ENCODE results near the gene NECAB2. TPM values are rescaled to one million over a fixed set of nuclear protein-coding genes. Genes with fewer than 3 reads are reported as not detected.

NECAB2 gene
- total RNA-seq, 4 donors from 2014 or later = not detected

DNA sequence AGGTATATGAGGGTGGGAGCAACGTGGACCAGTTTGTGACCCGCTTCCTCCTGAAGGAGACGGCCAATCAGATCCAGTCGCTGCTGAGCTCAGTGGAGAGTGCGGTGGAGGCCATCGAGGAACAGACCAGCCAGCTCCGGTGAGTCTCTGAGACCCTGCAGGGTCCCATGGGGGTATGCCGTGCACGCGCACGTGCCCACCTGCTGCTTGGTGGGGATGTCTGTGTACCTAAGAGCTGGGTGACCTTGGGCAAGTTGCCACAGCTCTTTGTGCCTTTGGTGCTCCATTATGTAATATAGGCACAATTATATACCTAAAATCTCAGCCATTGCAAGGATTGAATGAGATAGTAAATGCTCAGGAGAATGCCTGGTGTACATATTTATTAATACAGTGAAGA, 22.4 kb downstream of the NECAB2 start:
- no peaks in the 10 kb centered on the region for H3K36me3 ChIP-seq
- no peak overlapping the region for H3K27ac ChIP-seq
- DNase-seq (ENCODE audit: low spot score in 2 of 2) = no peak
- H3K4me1 ChIP-seq = no peaks in the 10 kb centered on the region
- peaks cover 24% of the 10 kb centered on the region for H3K27me3 ChIP-seq
- TF ChIP-seq EP300 (IDR thresholded peaks at IDR 0.05) = no peak
- no peak for TF ChIP-seq POLR2AphosphoS5 (IDR thresholded peaks at IDR 0.05)
- TF ChIP-seq, protein P1, sequence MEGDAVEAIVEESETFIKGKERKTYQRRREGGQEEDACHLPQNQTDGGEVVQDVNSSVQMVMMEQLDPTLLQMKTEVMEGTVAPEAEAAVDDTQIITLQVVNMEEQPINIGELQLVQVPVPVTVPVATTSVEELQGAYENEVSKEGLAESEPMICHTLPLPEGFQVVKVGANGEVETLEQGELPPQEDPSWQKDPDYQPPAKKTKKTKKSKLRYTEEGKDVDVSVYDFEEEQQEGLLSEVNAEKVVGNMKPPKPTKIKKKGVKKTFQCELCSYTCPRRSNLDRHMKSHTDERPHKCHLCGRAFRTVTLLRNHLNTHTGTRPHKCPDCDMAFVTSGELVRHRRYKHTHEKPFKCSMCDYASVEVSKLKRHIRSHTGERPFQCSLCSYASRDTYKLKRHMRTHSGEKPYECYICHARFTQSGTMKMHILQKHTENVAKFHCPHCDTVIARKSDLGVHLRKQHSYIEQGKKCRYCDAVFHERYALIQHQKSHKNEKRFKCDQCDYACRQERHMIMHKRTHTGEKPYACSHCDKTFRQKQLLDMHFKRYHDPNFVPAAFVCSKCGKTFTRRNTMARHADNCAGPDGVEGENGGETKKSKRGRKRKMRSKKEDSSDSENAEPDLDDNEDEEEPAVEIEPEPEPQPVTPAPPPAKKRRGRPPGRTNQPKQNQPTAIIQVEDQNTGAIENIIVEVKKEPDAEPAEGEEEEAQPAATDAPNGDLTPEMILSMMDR (IDR thresholded peaks at IDR 0.05) = no peak
- no peak for TF ChIP-seq POLR2A (IDR thresholded peaks at IDR 0.05)
- no peak overlapping the region for H3K4me3 ChIP-seq
- WGBS = 98% methylated on average over 11 of the region's 11 CpGs
- no peaks in the 10 kb centered on the region for H3K9me3 ChIP-seq

- H3K27me3 ChIP-seq = peaks cover 29% of the 10 kb centered on the region
- no peak overlapping the region for H3K27ac ChIP-seq
- no peaks in the 10 kb centered on the region for H3K4me1 ChIP-seq
- no peak for DNase-seq (ENCODE audit: low spot score in 2 of 2)
- no peaks in the 10 kb centered on the region for H3K9me3 ChIP-seq
- WGBS = 58% methylated on average over 6 of the region's 6 CpGs
- no peaks in the 10 kb centered on the region for H3K36me3 ChIP-seq
- TF ChIP-seq EP300 (IDR thresholded peaks at IDR 0.05) (no peak), POLR2A (IDR thresholded peaks at IDR 0.05) (no peak), POLR2AphosphoS5 (IDR thresholded peaks at IDR 0.05) (no peak)
- TF ChIP-seq, protein P1 (IDR thresholded peaks at IDR 0.05) = no peak
- no peak overlapping the region for H3K4me3 ChIP-seq
Measured at GRCh38 chr16:83992624-83993023, 24.6 kb downstream of the NECAB2 start.

DNA sequence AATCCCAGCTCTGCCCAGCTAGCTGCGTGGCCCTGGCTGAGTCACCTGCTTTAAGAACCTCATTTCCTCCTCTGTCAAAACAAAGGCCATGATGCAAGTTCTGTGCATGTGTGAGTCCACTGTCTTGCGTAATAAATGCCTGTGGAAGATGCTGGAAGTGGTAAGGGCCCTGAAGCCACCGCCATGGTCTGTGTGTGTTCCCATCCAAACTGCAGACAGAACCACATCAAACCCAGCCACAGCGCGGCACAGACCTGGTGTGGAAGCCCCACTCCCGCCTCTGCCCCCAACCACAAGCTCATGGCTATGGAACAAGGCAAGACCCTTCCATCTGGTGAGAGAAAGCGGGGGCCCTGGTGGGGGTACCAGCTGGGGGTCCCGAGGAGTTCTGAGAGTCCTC, 26.0 kb downstream of the NECAB2 start:
- Histone ChIP-seq H3K27me3 (peaks cover 33% of the 10 kb centered on the region), H3K36me3 (no peaks in the 10 kb centered on the region), H3K4me1 (no peaks in the 10 kb centered on the region), H3K4me3 (no peak overlapping the region), H3K27ac (no peak overlapping the region), H3K9me3 (no peaks in the 10 kb centered on the region)
- DNase-seq (ENCODE audit: low spot score in 2 of 2) = no peak
- TF ChIP-seq, protein P1 (IDR thresholded peaks at IDR 0.05) = no peak
- TF ChIP-seq POLR2A (IDR thresholded peaks at IDR 0.05) (no peak), POLR2AphosphoS5 (IDR thresholded peaks at IDR 0.05) (no peak), EP300 (IDR thresholded peaks at IDR 0.05) (no peak)
- 92% methylated on average over 4 of the region's 8 CpGs for WGBS

GRCh38 chr16:83994703-83995102, 26.7 kb downstream of the NECAB2 start:
- no peak overlapping the region for H3K27ac ChIP-seq
- H3K4me1 ChIP-seq = no peaks in the 10 kb centered on the region
- H3K9me3 ChIP-seq = no peaks in the 10 kb centered on the region
- WGBS = 82% methylated on average over 13 of the region's 13 CpGs
- no peak for DNase-seq (ENCODE audit: low spot score in 2 of 2)
- H3K27me3 ChIP-seq = peaks cover 36% of the 10 kb centered on the region
- H3K4me3 ChIP-seq = no peak overlapping the region
- H3K36me3 ChIP-seq = no peaks in the 10 kb centered on the region
- TF ChIP-seq POLR2A (IDR thresholded peaks at IDR 0.05) (no peak), POLR2AphosphoS5 (IDR thresholded peaks at IDR 0.05) (no peak), EP300 (IDR thresholded peaks at IDR 0.05) (no peak)
- TF ChIP-seq, protein P1 (IDR thresholded peaks at IDR 0.05) = no peak

GRCh38 chr16:83995754-83996153, 27.7 kb downstream of the NECAB2 start:
- Histone ChIP-seq H3K27ac (no peak overlapping the region), H3K36me3 (no peaks in the 10 kb centered on the region), H3K4me3 (no peak overlapping the region), H3K27me3 (peaks cover 30% of the 10 kb centered on the region), H3K9me3 (no peaks in the 10 kb centered on the region), H3K4me1 (no peaks in the 10 kb centered on the region)
- TF ChIP-seq POLR2A (IDR thresholded peaks at IDR 0.05) (no peak), EP300 (IDR thresholded peaks at IDR 0.05) (no peak), POLR2AphosphoS5 (IDR thresholded peaks at IDR 0.05) (no peak)
- TF ChIP-seq, protein P1 (IDR thresholded peaks at IDR 0.05) = no peak
- DNase-seq (ENCODE audit: low spot score in 2 of 2) = no peak
- WGBS = 24% methylated on average over 11 of the region's 21 CpGs

All from suprapubic skin (tissue), 4 donors.